LHCN-M2 (cell line): ENCODE data around the gene VSIG10. TPM values are rescaled to one million over a fixed set of nuclear protein-coding genes. Genes with fewer than 3 reads are reported as not detected.
A peak's percentile ranks its signal among the peaks of the same experiment; 100 is the strongest.
"Not testable (repeated sequence)": the region's sequence is repeated elsewhere in the genome, so short reads cannot be mapped to it uniquely, and the experiment has no call there.

Source experiments
- DNase-seq: peaks from one replicate; pipeline ENCODE4 v3.0.0-alpha.2; 2012; ENCODE audit warnings: low read depth
- total RNA-seq: library from RNA; depleted of rRNA; stranded (reverse); fragments of >200 nt; gene quantifications from 2 replicates; pipeline ENCODE4 v1.2.3, GENCODE V29; 2014

VSIG10 gene
- total RNA-seq, 1 experiment from 2014 or later, result 20.8 TPM

DNA sequence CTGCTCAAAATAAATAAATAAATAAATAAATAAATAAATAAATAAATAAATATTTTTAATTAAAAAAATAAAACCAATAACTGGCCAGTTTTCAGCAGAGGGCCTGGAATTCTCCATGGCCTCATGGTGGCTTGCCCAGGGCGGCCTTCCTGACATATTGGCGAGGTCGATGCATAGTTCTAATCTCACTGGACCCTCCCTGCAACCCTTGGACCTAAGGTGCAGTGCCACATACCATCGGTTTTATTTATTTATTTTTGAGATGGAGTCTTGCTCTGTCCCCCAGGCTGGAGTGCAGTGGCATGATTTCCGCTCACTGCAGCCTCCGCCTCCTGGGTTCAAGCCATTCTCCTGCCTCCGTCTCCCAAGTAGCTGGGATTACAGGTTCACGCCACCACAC, 3.9 kb upstream of the VSIG10 start:
- no peak for DNase-seq

DNA sequence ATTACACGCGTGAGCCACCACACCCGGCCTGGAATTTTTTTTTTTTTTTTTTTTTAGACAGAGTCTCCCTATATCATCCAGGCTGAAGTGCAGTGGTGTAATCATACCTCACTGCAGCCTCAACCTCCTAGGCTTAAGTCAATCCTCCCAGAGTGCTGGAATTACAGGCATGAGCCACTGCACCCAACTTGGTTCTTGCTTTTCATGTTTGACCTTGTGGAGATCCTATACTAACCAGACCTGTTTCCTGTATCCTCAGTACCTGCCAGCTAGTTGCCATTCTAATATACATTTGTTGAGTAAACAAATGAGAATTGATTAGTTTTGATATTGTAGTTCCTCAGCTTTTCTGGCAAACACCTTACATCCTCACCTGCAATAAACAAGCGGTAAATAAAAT, 3.2 kb upstream of the VSIG10 start:
- no peak for DNase-seq

- DNase-seq, result no peak
Measured at GRCh38 chr12:118103201-118103600, 610 bp downstream of the VSIG10 start.

GRCh38 chr12:118102609-118103008, 1.2 kb downstream of the VSIG10 start:
- DNase-seq, result no peak

- no peak for DNase-seq
Measured at GRCh38 chr12:118102070-118102469, 1.7 kb downstream of the VSIG10 start.

DNA sequence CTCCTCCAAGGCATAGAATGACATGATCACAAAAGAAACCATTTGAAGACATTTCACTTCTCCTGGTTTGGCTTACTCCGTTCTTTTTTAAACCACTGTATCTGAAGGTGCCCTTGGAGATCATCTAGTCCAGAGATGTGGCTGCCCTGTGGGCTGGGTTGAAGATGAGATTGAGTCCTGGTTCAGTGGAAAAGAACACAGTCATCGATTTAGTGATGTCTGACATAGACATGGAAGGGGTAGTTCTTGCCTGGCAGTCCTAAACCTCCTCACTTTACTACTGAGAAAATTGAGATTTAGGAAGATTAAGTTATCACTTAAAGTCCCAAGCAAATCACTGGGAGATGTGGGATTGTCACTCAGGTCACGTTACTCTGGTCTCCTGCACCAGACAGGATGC, 2.8 kb downstream of the VSIG10 start:
- no peak for DNase-seq

DNA sequence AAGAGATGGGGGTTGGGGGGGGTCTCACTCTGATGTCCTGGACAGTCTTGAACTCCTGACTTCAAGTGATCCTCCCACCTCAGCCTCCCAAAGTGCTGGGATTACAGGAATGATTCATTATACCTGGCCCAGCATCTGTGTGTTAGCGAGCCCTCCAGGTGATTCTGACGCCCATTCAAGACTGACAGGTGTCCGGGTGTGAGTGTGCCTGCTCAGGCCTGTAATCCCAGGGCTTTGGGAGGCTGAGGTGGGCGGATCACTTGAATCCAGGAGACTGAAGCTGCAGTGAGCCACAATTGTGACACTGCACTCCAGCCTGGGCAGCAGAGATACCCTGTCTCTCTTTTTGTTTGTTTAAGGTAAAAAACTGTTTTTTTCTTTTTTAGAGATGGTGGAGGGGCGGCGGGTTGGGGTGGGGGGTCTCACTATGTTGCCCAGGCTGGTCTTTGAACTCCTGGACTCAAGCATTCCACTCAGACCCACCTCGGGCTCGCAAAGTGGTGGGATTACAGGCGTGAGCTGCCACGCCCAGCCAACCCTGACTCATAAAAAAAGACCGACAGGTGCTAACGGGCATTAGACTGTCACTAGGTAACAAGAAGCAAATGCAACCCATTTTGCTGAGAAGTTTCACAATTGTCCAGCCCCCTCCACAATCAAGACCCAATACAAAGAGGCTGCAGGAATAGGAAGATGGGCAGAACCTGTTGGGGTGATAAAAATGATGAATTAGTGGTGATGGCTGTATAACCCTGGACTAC, 4.7 kb downstream of the VSIG10 start:
- no peak for DNase-seq

- no peak for DNase-seq
Measured at GRCh38 chr12:118098401-118098800, 5.4 kb downstream of the VSIG10 start.

DNA sequence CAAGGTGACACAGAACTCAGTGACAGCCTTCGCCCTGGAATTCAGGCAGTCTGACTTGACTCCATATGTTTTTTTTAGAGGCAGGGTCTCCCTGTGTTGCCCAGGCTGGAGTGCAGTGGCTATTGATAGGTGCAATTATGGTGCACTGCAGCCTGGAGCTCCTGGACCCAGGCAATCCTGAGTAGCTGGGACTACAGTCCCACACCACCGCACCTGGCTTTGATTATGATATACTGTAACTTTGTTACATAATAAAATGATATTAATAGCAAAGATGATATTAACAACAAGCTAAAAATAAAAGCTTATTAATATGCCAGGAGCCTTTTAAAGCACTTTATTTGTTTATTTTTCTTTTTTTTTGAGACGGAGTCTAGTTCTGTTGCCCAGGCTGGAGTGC, 9.8 kb downstream of the VSIG10 start:
- no peak for DNase-seq

DNA sequence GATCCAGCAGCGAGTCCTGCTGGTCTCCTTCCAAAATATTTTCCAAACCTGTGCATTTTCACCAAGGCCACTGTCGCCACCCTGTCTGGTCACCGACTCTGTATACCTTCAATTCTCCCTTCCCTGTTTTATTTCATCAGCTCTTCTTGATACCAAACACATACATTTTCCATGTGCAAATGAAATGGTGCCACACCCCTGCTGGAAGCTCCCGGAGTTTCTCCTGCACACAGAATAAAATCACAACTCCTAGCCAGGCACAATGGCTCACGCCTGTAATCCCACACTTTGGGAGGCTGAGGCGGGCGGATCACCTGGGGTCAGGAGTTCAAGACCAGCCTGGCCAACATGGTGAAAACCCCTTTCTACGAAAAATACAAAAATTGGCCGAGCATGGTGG, 14.0 kb downstream of the VSIG10 start:
- no peak for DNase-seq

DNA sequence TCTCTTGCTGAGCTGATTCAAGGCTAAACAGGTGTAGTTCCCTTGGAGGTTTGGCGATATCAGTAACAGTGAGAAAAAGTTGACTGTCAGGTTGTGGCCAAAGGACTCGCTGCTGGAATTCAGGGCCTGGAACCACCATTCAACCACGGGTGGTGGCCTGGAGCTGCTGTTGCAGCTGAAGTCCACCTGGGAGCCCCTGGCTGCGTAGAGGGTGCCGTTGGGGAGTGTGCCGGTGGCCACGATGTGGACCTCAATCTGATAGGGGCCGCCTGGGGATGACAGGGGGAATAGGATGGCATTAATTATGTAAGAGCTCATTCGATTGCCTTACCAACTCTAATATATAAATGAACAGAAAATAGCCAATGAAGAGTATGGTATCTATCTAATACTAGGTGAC, 21.6 kb downstream of the VSIG10 start:
- no peak for DNase-seq

GRCh38 chr12:118081521-118081920, 22.3 kb downstream of the VSIG10 start:
- not testable (repeated sequence) for DNase-seq

DNA sequence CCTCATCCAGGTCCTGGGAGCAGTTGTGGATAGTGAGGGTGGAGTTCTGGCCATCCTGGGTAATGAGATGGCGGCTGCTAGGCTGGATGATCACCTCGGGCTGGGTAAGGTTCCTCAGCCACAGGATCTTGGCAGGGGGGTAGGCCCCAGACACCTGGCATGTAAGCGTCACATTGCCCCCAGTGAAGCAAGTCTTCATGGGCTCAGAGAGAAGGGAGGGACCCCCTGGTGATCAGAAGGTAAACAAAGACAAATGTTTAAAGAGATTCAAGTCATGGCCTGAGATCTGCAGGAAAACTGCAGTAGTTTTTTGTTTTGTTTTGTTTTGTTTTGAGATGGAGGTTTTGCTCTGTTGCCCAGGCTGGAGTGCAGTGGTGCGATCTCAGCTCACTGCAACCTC, 30.0 kb downstream of the VSIG10 start:
- DNase-seq, result no peak

DNA sequence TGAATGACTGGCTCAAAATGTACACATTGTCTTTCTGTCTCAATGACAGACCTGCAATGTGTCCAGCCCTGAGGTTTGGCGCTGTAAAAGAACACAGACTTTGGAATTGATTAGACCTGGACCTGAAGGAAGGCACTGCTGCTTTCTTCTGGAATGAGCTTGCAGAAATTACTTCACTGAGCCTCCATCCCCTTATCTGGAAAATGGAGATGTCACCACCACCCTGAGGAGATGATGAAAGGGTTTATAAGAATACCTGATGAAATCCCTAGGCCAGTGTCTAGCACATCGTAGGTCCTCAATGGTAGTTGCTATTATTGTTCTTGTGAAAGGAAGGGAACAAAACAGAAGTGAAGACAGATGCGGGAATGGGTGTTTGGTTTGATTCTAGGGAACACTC, 33.2 kb downstream of the VSIG10 start:
- DNase-seq, result no peak

GRCh38 chr12:118068445-118068844, 35.4 kb downstream of the VSIG10 start:
- DNase-seq, result no peak

DNA sequence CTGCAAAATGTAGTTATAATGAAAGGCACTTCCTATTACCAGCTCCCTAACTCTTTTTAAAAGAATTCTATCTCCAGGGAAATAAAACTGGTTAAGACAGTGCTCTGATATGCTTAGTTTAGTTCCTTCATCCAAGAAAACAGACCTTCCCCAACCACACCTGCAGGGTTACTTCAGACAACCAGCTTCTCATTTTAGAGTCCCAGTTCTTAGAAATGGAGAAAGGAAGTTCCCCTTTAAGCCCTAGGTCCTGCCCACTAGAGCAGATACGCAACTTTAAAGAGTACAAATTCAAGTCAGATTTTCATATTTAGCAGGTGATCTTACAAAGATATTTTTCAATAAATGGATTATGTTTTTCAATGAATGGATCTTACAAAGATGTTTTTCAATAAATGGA, 38.4 kb downstream of the VSIG10 start:
- no peak for DNase-seq

DNA sequence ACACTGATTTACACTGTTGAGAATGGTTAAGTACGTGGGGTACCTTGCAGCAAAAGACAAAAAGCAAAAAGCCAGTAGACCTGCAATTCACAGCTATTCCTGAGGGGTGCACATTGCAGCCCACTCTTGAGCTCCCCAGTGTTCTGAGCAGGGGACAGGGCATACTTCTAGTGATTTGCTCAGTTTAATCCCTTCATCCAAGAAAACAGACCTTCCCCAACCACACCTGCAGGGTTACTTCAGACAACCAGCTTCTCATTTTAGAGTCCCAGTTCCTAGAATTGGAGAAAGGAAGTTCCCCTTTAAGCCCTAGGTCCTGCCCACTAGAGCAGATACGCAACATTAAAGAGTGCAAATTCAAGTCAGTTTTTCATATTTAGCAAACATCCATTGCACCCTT, 39.2 kb downstream of the VSIG10 start:
- DNase-seq, result no peak

GRCh38 chr12:118063576-118064391, 40.0 kb downstream of the VSIG10 start:
- no peak for DNase-seq

GRCh38 chr12:118061873-118062843, 41.7 kb downstream of the VSIG10 start:
- DNase-seq, result peak; percentile 59

- peak; percentile 65 for DNase-seq
Measured at GRCh38 chr12:118061011-118061872, 42.6 kb downstream of the VSIG10 start, which contains the start of gene WSB2. WSB2 (minus strand) TSS chr12:118061179; CDS start chr12:118061048, 131 bp downstream.
